ENCODE measurements around the gene MERTK. TPM values are rescaled to one million over a fixed set of nuclear protein-coding genes. Genes with fewer than 3 reads are reported as not detected.

MERTK gene
- total RNA-seq, 1 donor from 2014 or later, result 5.1 TPM

DNA sequence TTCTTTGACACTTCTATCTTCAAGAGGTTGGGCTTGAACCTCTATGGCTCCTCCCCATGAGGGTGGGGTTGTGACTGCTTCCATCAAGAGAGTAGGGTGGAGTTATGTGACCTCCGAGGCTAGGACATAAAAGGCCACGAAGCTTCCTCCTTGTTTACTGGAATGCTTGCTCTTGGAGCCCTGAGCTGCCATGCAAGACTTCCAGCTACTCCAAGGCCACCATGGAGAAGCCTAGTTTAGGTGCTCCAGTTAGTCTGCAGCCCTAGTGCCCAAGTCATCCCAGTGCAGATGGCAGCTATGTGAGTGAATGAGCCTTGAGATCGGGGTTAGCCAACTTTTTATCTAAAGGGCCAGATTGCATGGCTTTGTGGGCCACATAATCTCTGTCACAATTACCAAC lies 2.4 kb upstream of the MERTK start:
- Histone ChIP-seq H3K36me3 (ENCODE audit: insufficient read depth, low read length) (no peaks in the 10 kb centered on the region), H2AFZ (ENCODE audit: low read depth, low read length) (no peak overlapping the region), H3K9me3 (ENCODE audit: insufficient read depth, low read depth, low read length) (no peaks in the 10 kb centered on the region), H3K9ac (ENCODE audit: low read length) (no peak overlapping the region), H3K4me3 (ENCODE audit: insufficient read depth, low read depth, low read length) (no peak overlapping the region), H3K4me1 (ENCODE audit: insufficient read depth, low read length) (peaks cover 12% of the 10 kb centered on the region), H3K27ac (ENCODE audit: low read depth, low read length) (no peak overlapping the region), H3K4me2 (ENCODE audit: low read length) (no peak overlapping the region), H4K20me1 (ENCODE audit: insufficient read depth, low read length) (no peaks in the 10 kb centered on the region), H3K27me3 (ENCODE audit: insufficient read depth, low read length) (peaks cover 18% of the 10 kb centered on the region), H3K79me2 (ENCODE audit: insufficient read depth, low read length) (no peaks in the 10 kb centered on the region)
- DNase-seq (ENCODE audit: low read depth) (no peak), FAIRE-seq (no peak)
- Mint-ChIP-seq H3K36me3 (ENCODE audit: low read depth, unreplicated experiment) (no peaks in the 10 kb centered on the region), H3K4me3 (ENCODE audit: unreplicated experiment) (peak overlapping the region; percentile 55), H3K27ac (ENCODE audit: unreplicated experiment) (no peak overlapping the region), H3K9me3 (ENCODE audit: unreplicated experiment) (no peaks in the 10 kb centered on the region), H3K27me3 (ENCODE audit: low read depth, unreplicated experiment) (peaks cover 6% of the 10 kb centered on the region), H3K4me1 (ENCODE audit: low read depth, unreplicated experiment) (no peaks in the 10 kb centered on the region)
- TF ChIP-seq, protein P1, sequence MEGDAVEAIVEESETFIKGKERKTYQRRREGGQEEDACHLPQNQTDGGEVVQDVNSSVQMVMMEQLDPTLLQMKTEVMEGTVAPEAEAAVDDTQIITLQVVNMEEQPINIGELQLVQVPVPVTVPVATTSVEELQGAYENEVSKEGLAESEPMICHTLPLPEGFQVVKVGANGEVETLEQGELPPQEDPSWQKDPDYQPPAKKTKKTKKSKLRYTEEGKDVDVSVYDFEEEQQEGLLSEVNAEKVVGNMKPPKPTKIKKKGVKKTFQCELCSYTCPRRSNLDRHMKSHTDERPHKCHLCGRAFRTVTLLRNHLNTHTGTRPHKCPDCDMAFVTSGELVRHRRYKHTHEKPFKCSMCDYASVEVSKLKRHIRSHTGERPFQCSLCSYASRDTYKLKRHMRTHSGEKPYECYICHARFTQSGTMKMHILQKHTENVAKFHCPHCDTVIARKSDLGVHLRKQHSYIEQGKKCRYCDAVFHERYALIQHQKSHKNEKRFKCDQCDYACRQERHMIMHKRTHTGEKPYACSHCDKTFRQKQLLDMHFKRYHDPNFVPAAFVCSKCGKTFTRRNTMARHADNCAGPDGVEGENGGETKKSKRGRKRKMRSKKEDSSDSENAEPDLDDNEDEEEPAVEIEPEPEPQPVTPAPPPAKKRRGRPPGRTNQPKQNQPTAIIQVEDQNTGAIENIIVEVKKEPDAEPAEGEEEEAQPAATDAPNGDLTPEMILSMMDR (IDR thresholded peaks at IDR 0.05; ENCODE audit: insufficient read depth, low read depth, low read length), result no peak
- no peak for TF ChIP-seq EZH2 (IDR thresholded peaks at IDR 0.05; ENCODE audit: insufficient read depth, low read length)

DNA sequence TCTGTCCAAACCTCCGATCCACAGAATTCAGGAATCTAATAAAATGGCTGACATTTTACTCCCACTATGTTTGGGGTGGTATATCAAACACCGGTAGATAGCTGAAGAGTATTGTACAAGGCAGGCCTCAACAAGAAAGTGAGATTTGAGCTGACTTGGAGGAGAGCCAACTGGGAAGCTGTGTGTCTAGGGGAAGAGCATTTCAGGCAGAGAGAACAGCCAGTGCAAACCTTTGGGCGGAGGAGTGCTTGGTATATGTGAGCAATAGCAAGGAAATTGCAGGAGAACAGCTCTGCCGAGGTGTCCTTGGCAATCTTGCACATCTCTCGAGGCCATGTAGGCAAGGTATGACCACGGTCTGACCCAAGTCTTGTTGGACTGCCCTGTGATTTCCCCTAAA lies 1.8 kb upstream of the MERTK start:
- H3K4me3 Mint-ChIP-seq (ENCODE audit: unreplicated experiment), result peak overlapping the region; percentile 51
- no peaks in the 10 kb centered on the region for H3K36me3 ChIP-seq (ENCODE audit: insufficient read depth, low read length)
- H3K79me2 ChIP-seq (ENCODE audit: insufficient read depth, low read length), result no peaks in the 10 kb centered on the region
- FAIRE-seq (no peak), DNase-seq (ENCODE audit: low read depth) (no peak)
- H3K4me2 ChIP-seq (ENCODE audit: low read length), result no peak overlapping the region
- H3K27ac ChIP-seq (ENCODE audit: low read depth, low read length), result no peak overlapping the region
- H3K9me3 ChIP-seq (ENCODE audit: insufficient read depth, low read depth, low read length), result no peaks in the 10 kb centered on the region
- peaks cover 18% of the 10 kb centered on the region for H3K27me3 ChIP-seq (ENCODE audit: insufficient read depth, low read length)
- H3K9ac ChIP-seq (ENCODE audit: low read length), result no peak overlapping the region
- no peaks in the 10 kb centered on the region for H3K4me1 Mint-ChIP-seq (ENCODE audit: low read depth, unreplicated experiment)
- no peaks in the 10 kb centered on the region for H4K20me1 ChIP-seq (ENCODE audit: insufficient read depth, low read length)
- no peaks in the 10 kb centered on the region for H3K9me3 Mint-ChIP-seq (ENCODE audit: unreplicated experiment)
- peaks cover 12% of the 10 kb centered on the region for H3K4me1 ChIP-seq (ENCODE audit: insufficient read depth, low read length)
- H3K4me3 ChIP-seq (ENCODE audit: insufficient read depth, low read depth, low read length), result no peak overlapping the region
- no peak overlapping the region for H3K27ac Mint-ChIP-seq (ENCODE audit: unreplicated experiment)
- no peak overlapping the region for H2AFZ ChIP-seq (ENCODE audit: low read depth, low read length)
- TF ChIP-seq, protein P1 (IDR thresholded peaks at IDR 0.05; ENCODE audit: insufficient read depth, low read depth, low read length), result no peak
- no peak for TF ChIP-seq EZH2 (IDR thresholded peaks at IDR 0.05; ENCODE audit: insufficient read depth, low read length)
- H3K36me3 Mint-ChIP-seq (ENCODE audit: low read depth, unreplicated experiment), result no peaks in the 10 kb centered on the region
- H3K27me3 Mint-ChIP-seq (ENCODE audit: low read depth, unreplicated experiment), result peaks cover 6% of the 10 kb centered on the region

DNA sequence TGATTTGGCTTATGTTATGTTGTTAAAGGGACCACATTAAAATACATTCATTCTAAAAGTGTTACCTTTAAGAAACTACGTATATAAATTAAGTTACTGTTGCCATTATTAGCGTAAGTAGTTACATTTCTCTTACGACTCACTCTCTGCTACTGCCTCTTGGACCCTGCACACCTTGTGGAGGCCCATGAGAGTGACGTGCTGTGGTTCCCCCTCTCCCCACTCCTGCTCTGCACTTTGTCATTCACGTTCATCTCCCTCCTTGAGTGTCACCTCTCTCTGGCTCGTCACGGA lies 830 bp upstream of the MERTK start:
- no peaks in the 10 kb centered on the region for H3K9me3 Mint-ChIP-seq (ENCODE audit: unreplicated experiment)
- Histone ChIP-seq H3K4me1 (ENCODE audit: insufficient read depth, low read length) (peaks cover 12% of the 10 kb centered on the region), H3K9me3 (ENCODE audit: insufficient read depth, low read depth, low read length) (no peaks in the 10 kb centered on the region), H3K27me3 (ENCODE audit: insufficient read depth, low read length) (peaks cover 23% of the 10 kb centered on the region), H3K79me2 (ENCODE audit: insufficient read depth, low read length) (no peaks in the 10 kb centered on the region), H3K4me3 (ENCODE audit: insufficient read depth, low read depth, low read length) (peak overlapping the region; percentile 68), H2AFZ (ENCODE audit: low read depth, low read length) (peak overlapping the region; percentile 98), H3K36me3 (ENCODE audit: insufficient read depth, low read length) (no peaks in the 10 kb centered on the region), H3K9ac (ENCODE audit: low read length) (peak overlapping the region; percentile 70), H3K4me2 (ENCODE audit: low read length) (peak overlapping the region; percentile 97), H4K20me1 (ENCODE audit: insufficient read depth, low read length) (no peaks in the 10 kb centered on the region), H3K27ac (ENCODE audit: low read depth, low read length) (no peak overlapping the region)
- DNase-seq (ENCODE audit: low read depth) (no peak), FAIRE-seq (no peak)
- TF ChIP-seq, protein P1 (IDR thresholded peaks at IDR 0.05; ENCODE audit: insufficient read depth, low read depth, low read length), result no peak
- no peak for TF ChIP-seq EZH2 (IDR thresholded peaks at IDR 0.05; ENCODE audit: insufficient read depth, low read length)
- H3K27ac Mint-ChIP-seq (ENCODE audit: unreplicated experiment), result no peak overlapping the region
- no peaks in the 10 kb centered on the region for H3K4me1 Mint-ChIP-seq (ENCODE audit: low read depth, unreplicated experiment)
- no peaks in the 10 kb centered on the region for H3K36me3 Mint-ChIP-seq (ENCODE audit: low read depth, unreplicated experiment)
- peak overlapping the region; percentile 87 for H3K4me3 Mint-ChIP-seq (ENCODE audit: unreplicated experiment)
- H3K27me3 Mint-ChIP-seq (ENCODE audit: low read depth, unreplicated experiment), result peaks cover 8% of the 10 kb centered on the region

All from astrocyte (in vitro differentiated cells and primary cell).